ENCODE results near the gene SBF2.

The SBF2 gene

GRCh38 chr11:10319702-10320558 is 25.9 kb upstream of the SBF2 start:
- Histone ChIP-seq H3K27me3 (ENCODE audit: insufficient read depth, poor library complexity, severe bottlenecking) (no peaks in the 10 kb centered on the region), H3K4me3 (replicated peaks; ENCODE audit: insufficient read depth, low read length) (no peak overlapping the region), H3K27ac (replicated peaks) (no peak overlapping the region)
- TF ChIP-seq REST (IDR thresholded peaks at IDR 0.05; ENCODE audit: insufficient replicate concordance, low read depth) (no peak), CTCF (IDR thresholded peaks at IDR 0.05; ENCODE audit: insufficient read depth, low read length) (no peak), SPI1 (IDR thresholded peaks at IDR 0.05; ENCODE audit: borderline replicate concordance, low read depth) (no peak), POLR2AphosphoS5 (IDR thresholded peaks at IDR 0.05; ENCODE audit: low read depth) (no peak), GABPA (IDR thresholded peaks at IDR 0.05; ENCODE audit: low read depth) (no peak)
- no peak for DNase-seq (ENCODE audit: low read depth in 1 of 2, low spot score in 1 of 2)

GRCh38 chr11:10318527-10318802 is 24.4 kb upstream of the SBF2 start:
- no peak for TF ChIP-seq POLR2AphosphoS5 (IDR thresholded peaks at IDR 0.05; ENCODE audit: low read depth)
- no peak for TF ChIP-seq SPI1 (IDR thresholded peaks at IDR 0.05; ENCODE audit: borderline replicate concordance, low read depth)
- no peak for TF ChIP-seq CTCF (IDR thresholded peaks at IDR 0.05; ENCODE audit: insufficient read depth, low read length)
- TF ChIP-seq GABPA (IDR thresholded peaks at IDR 0.05; ENCODE audit: low read depth): no peak
- no peak for TF ChIP-seq REST (IDR thresholded peaks at IDR 0.05; ENCODE audit: insufficient replicate concordance, low read depth)
- H3K27me3 ChIP-seq (ENCODE audit: insufficient read depth, poor library complexity, severe bottlenecking): no peaks in the 10 kb centered on the region
- no peak overlapping the region for H3K27ac ChIP-seq (replicated peaks)
- DNase-seq (ENCODE audit: low read depth in 1 of 2, low spot score in 1 of 2): no peak
- no peak overlapping the region for H3K4me3 ChIP-seq (replicated peaks; ENCODE audit: insufficient read depth, low read length)

GRCh38 chr11:10317776-10318526 is 23.9 kb upstream of the SBF2 start:
- DNase-seq (ENCODE audit: low read depth in 1 of 2, low spot score in 1 of 2): no peak
- no peak overlapping the region for H3K27ac ChIP-seq (replicated peaks)
- no peak overlapping the region for H3K4me3 ChIP-seq (replicated peaks; ENCODE audit: insufficient read depth, low read length)
- no peak for TF ChIP-seq GABPA (IDR thresholded peaks at IDR 0.05; ENCODE audit: low read depth)
- TF ChIP-seq REST (IDR thresholded peaks at IDR 0.05; ENCODE audit: insufficient replicate concordance, low read depth): no peak
- no peak for TF ChIP-seq CTCF (IDR thresholded peaks at IDR 0.05; ENCODE audit: insufficient read depth, low read length)
- TF ChIP-seq SPI1 (IDR thresholded peaks at IDR 0.05; ENCODE audit: borderline replicate concordance, low read depth): no peak
- TF ChIP-seq POLR2AphosphoS5 (IDR thresholded peaks at IDR 0.05; ENCODE audit: low read depth): no peak
- no peaks in the 10 kb centered on the region for H3K27me3 ChIP-seq (ENCODE audit: insufficient read depth, poor library complexity, severe bottlenecking)
